GM12878 (cell line): ENCODE results near the gene MAGEA1. TPM values are rescaled to one million over a fixed set of nuclear protein-coding genes. Genes with fewer than 3 reads are reported as not detected.

Source experiments
- ATAC-seq: fragments of 200-7000 bp; cut with Tn5 transposase; 3 replicates; pipeline ENCODE4 v1.9.1; 2020; ENCODE audit warnings: mild to moderate bottlenecking, moderate library complexity
- BruUV-seq: library from RNA; stranded (reverse); fragments of 400-500 nt; replicated peaks from 2 replicates; lab custom pipeline; 2021; lab: Mats Ljungman, UMichigan
- CTCF ChIA-PET: fragments of 300-600 bp; sonication (Branson Sonifier 250); formaldehyde crosslinking; extraction: SDS; loops from one replicate; lab custom pipeline; 2021; ENCODE audit warnings: inconsistent platforms; lab: Yijun Ruan, JAX
- POLR2A ChIA-PET: fragments of 350-600 bp; formaldehyde crosslinking; extraction: SDS; loops from one replicate; lab custom pipeline; 2021; ENCODE audit warnings: inconsistent platforms; lab: Charles Lee
- RAD21 ChIA-PET: fragments of 300-600 bp; sonication (Branson Sonifier 250); formaldehyde crosslinking; loops from one replicate; lab custom pipeline; 2023; ENCODE audit warnings: antibody characterized with exemption; ENCODE audit not compliant: unreplicated experiment; lab: Charles Lee
- SMC1A ChIA-PET: fragments of 300-600 bp; sonication (Branson Sonifier 250); formaldehyde crosslinking; loops from one replicate; lab custom pipeline; 2023; ENCODE audit not compliant: unreplicated experiment, uncharacterized antibody; lab: Charles Lee
- DNase-seq: peaks from one replicate; pipeline ENCODE4 v3.0.0-alpha.2; 2011; ENCODE audit warnings: low read depth, low spot score
- FAIRE-seq: peaks from 3 replicates; lab custom pipeline; 2011; peaks lifted over from hg19 to GRCh38; lab: Jason Lieb, UNC
- H2AFZ ChIP-seq: 2 replicates; pipeline ENCODE4 v1.6.0; 2011; ENCODE audit warnings: low read depth, low read length, control low read depth; ENCODE audit not compliant: control insufficient read depth
- H3K27ac ChIP-seq: 2 replicates; pipeline ENCODE4 v1.5.1; 2011; ENCODE audit warnings: control low read depth; ENCODE audit not compliant: control insufficient read depth, insufficient read depth
- H3K27me3 ChIP-seq, 2 experiments: replicated peaks in 1 of 2; 2 replicates each; pipeline versions ENCODE4 v1.6.0 to v1.6.1; 2011; ENCODE audit warnings: low read length in 1 of 2; ENCODE audit not compliant: control insufficient read depth in 2 of 2, insufficient read depth in 2 of 2
- H3K36me3 ChIP-seq, 2 experiments: 2 replicates each; pipeline ENCODE4 v1.5.1; 2011; ENCODE audit warnings: low read length in 1 of 2; ENCODE audit not compliant: control insufficient read depth in 2 of 2, insufficient read depth in 2 of 2
- H3K4me1 ChIP-seq: 2 replicates; pipeline ENCODE4 v1.6.1; 2011; ENCODE audit warnings: mild to moderate bottlenecking, low read length, moderate library complexity, mixed read lengths; ENCODE audit not compliant: control insufficient read depth, insufficient read depth
- H3K4me2 ChIP-seq: 2 replicates; pipeline ENCODE4 v1.6.0; 2011; ENCODE audit warnings: control low read depth; ENCODE audit not compliant: control insufficient read depth, insufficient read depth
- H3K4me3 ChIP-seq: fragments of 200-600 bp; sonication (generic); 2 replicates; pipeline ENCODE4 v1.5.1; 2016
- H3K79me2 ChIP-seq: 2 replicates; pipeline ENCODE4 v1.6.0; 2011; ENCODE audit warnings: low read length; ENCODE audit not compliant: control insufficient read depth, insufficient read depth
- H3K9ac ChIP-seq: 2 replicates; pipeline ENCODE4 v1.8.0; 2011; ENCODE audit warnings: low read length, control low read depth, mixed read lengths; ENCODE audit not compliant: control insufficient read depth, insufficient read depth
- H3K9me3 ChIP-seq: replicated peaks from 3 replicates; pipeline ENCODE4 v1.5.1; 2011; ENCODE audit warnings: mild to moderate bottlenecking, low read length; ENCODE audit not compliant: control insufficient read depth, insufficient read depth
- H4K20me1 ChIP-seq: 2 replicates; pipeline ENCODE4 v1.6.0; 2011; ENCODE audit not compliant: control insufficient read depth, insufficient read depth
- EED ChIP-seq: sonication (generic); IDR thresholded peaks from 2 replicates; pipeline ENCODE4 v1.6.1; 2016; ENCODE audit warnings: antibody characterized with exemption, low read depth
- EGR1 ChIP-seq, 2 experiments: IDR thresholded peaks; 1 replicate in 1 of 2; 2 replicates in 1 of 2; pipeline ENCODE4 v1.6.1; 2011 to 2012; ENCODE audit warnings: low read depth in 2 of 2, low read length in 2 of 2, borderline replicate concordance in 1 of 2, mild to moderate bottlenecking in 1 of 2, moderate library complexity in 1 of 2
- FOS ChIP-seq: IDR thresholded peaks from 3 replicates; pipeline ENCODE4 v1.6.1; 2011; ENCODE audit warnings: borderline replicate concordance; ENCODE audit not compliant: insufficient read length; ENCODE audit errors: extremely low read depth
- KDM1A ChIP-seq: fragments of 200-600 bp; sonication (generic); IDR thresholded peaks from 2 replicates; pipeline ENCODE4 v1.6.1; 2016; ENCODE audit warnings: borderline replicate concordance
- MTA2 ChIP-seq: fragments of 450-650 bp; IDR thresholded peaks from 2 replicates; pipeline ENCODE4 v1.6.1; 2016; ENCODE audit warnings: low read depth, mild to moderate bottlenecking, moderate library complexity
- MYB ChIP-seq: fragments of 150-350 bp; IDR thresholded peaks from 2 replicates; pipeline ENCODE4 v1.6.1; 2014; ENCODE audit warnings: mild to moderate bottlenecking, low read depth, low read length, borderline replicate concordance
- NFXL1 ChIP-seq: fragments of 450-650 bp; IDR thresholded peaks from 2 replicates; pipeline ENCODE4 v1.6.1; 2017; ENCODE audit warnings: antibody characterized with exemption, mild to moderate bottlenecking, borderline replicate concordance
- NKRF ChIP-seq: fragments of 450-650 bp; conservative IDR thresholded peaks from 2 replicates; pipeline ENCODE4 v1.6.1; 2017; ENCODE audit warnings: mild to moderate bottlenecking, moderate library complexity
- TBL1XR1 ChIP-seq: IDR thresholded peaks from 2 replicates; pipeline ENCODE4 v1.6.1; 2012; ENCODE audit warnings: low read depth, low read length, improper control_type of control experiment
- ZNF207 ChIP-seq: fragments of 450-650 bp; IDR thresholded peaks from 2 replicates; pipeline ENCODE4 v1.6.1; 2014; ENCODE audit warnings: antibody characterized with exemption, mild to moderate bottlenecking, borderline replicate concordance
- WGBS: methylation state at CpG from one replicate; pipeline ENCODE4 v1.1.6; 2016; ENCODE audit warnings: low lambda C conversion rate; ENCODE audit not compliant: insufficient replicate concordance, insufficient coverage; ENCODE audit errors: missing lambda C conversion rate; 5-methylcytosine and 5-hydroxymethylcytosine counted together
- in situ Hi-C: fragments of 300-500 bp; cut with MboI; formaldehyde crosslinking; loops from 9 replicates; pipeline ENCODE4 v1.14.3; 2018; ENCODE audit warnings: mixed read lengths
- intact Hi-C: fragments of 100-400 bp; cut with micrococcal nuclease; formaldehyde crosslinking; loops from one replicate; pipeline ENCODE4 v1.14.2; 2022; ENCODE audit not compliant: unreplicated experiment
- polyA plus RNA-seq, 11 experiments: library from polyadenylated mRNA; depleted of rRNA in 4 of 11; unstranded in 6 of 11; stranded (reverse) in 5 of 11; fragments of >200 nt; fragmentation: Nextera tagmentation in 4 of 11; fragmentation: Illumina TruSeq in 1 of 11; extraction: Ambion mirVana in 4 of 11; extraction: Trizol in 1 of 11; gene quantifications; 1 replicate in 1 of 11; 2 replicates in 10 of 11; pipeline versions ENCODE4 v1.2.1 to v1.2.3, GENCODE V29; 2011 to 2016; ENCODE audit warnings: inconsistent platforms in 2 of 11, missing spikeins in 2 of 11, low read depth in 1 of 11
- total RNA-seq, 4 experiments: library from RNA; depleted of rRNA in 3 of 4; stranded (reverse); fragments of >200 nt in 3 of 4; fragmentation: Illumina TruSeq in 1 of 4; extraction: Trizol in 1 of 4; gene quantifications; 2 replicates each; pipeline versions ENCODE4 v1.2.1 to v1.2.3, GENCODE V29; 2013 to 2021
- TF ChIP-seq, protein P1 (sequence below), 3 experiments: IDR thresholded peaks in 2 of 3; conservative IDR thresholded peaks in 1 of 3; 2 replicates each; pipeline ENCODE4 v1.5.1; 2011; ENCODE audit warnings: low read depth in 3 of 3, low read length in 3 of 3, mild to moderate bottlenecking in 3 of 3, control low read depth in 2 of 3, moderate library complexity in 2 of 3, inconsistent platforms in 1 of 3, mixed read lengths in 1 of 3; ENCODE audit not compliant: control insufficient read depth in 2 of 3, insufficient read depth in 1 of 3; ENCODE audit errors: extremely low read depth in 1 of 3

Gene MAGEA1
- total and polyA plus RNA-seq, 10 of the 15 experiments (the other 5 are each of a cell fraction or from before 2014, with no cell fraction given), result 0.31 TPM; not detected in 9

- no peak overlapping the region for H3K4me3 ChIP-seq
- H3K9ac ChIP-seq, result no peak overlapping the region
- RAD21 ChIA-PET, result no interaction called here
- H3K4me1 ChIP-seq, result no peaks in the 10 kb centered on the region
- no peaks in the 10 kb centered on the region for H3K36me3 ChIP-seq
- no peaks in the 10 kb centered on the region for H3K79me2 ChIP-seq
- TF ChIP-seq FOS (no peak), MTA2 (no peak), ZNF207 (no peak), NFXL1 (no peak), MYB (no peak), TBL1XR1 (no peak), KDM1A (no peak), EED (no peak), EGR1 (IDR thresholded peaks at IDR 0.05; ENCODE audit: borderline replicate concordance in 1 of 2, low read depth in 2 of 2, low read length in 2 of 2) (no peak), NKRF (no peak)
- TF ChIP-seq, protein P1, sequence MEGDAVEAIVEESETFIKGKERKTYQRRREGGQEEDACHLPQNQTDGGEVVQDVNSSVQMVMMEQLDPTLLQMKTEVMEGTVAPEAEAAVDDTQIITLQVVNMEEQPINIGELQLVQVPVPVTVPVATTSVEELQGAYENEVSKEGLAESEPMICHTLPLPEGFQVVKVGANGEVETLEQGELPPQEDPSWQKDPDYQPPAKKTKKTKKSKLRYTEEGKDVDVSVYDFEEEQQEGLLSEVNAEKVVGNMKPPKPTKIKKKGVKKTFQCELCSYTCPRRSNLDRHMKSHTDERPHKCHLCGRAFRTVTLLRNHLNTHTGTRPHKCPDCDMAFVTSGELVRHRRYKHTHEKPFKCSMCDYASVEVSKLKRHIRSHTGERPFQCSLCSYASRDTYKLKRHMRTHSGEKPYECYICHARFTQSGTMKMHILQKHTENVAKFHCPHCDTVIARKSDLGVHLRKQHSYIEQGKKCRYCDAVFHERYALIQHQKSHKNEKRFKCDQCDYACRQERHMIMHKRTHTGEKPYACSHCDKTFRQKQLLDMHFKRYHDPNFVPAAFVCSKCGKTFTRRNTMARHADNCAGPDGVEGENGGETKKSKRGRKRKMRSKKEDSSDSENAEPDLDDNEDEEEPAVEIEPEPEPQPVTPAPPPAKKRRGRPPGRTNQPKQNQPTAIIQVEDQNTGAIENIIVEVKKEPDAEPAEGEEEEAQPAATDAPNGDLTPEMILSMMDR (IDR thresholded peaks at IDR 0.05 in 2 of 3, conservative IDR thresholded peaks at IDR 0.05 in 1 of 3; ENCODE audit: control insufficient read depth in 2 of 3, extremely low read depth in 1 of 3, insufficient read depth in 1 of 3, low read depth in 3 of 3, low read length in 3 of 3), result no peak
- no TSS peak for BruUV-seq
- POLR2A ChIA-PET, result no interaction called here
- intact Hi-C loops, result no loop called here
- DNase-seq (no peak), ATAC-seq (no peak), FAIRE-seq (no peak)
- CTCF ChIA-PET, result no interaction called here
- no peak overlapping the region for H3K27ac ChIP-seq
- H3K27me3 ChIP-seq, result no peaks in the 10 kb centered on the region
- no peaks in the 10 kb centered on the region for H3K9me3 ChIP-seq
- WGBS, result 0% methylated on average over 1 of the region's 1 CpG
- no peak overlapping the region for H2AFZ ChIP-seq
- in situ Hi-C loops, result loop anchor here (25.0 kb wide), 1 partner anchor 622 kb away; no protein-coding TSS in a partner anchor
- SMC1A ChIA-PET, result no interaction called here
- no peak overlapping the region for H3K4me2 ChIP-seq
- H4K20me1 ChIP-seq, result no peaks in the 10 kb centered on the region
Observed at GRCh38 chrX:153190381-153190780, 11.3 kb downstream of the MAGEA1 start.
